Astrocyte of the spinal cord (primary cell): Measurements from ENCODE around the gene PTGER1.

Experiments
- DNase-seq: peaks from one replicate; pipeline ENCODE4 v3.0.0; 2011; ENCODE audit warnings: low read depth, low spot score
- H3K4me3 ChIP-seq: 2 replicates; pipeline ENCODE4 v1.5.1; 2011; ENCODE audit warnings: low read depth, mild to moderate bottlenecking, low read length, moderate library complexity
- in situ Hi-C: cut with HindIII; loops from 2 replicates; pipeline ENCODE4 v1.10.0; 2017; ENCODE audit warnings: low sequenced_read_pairs
- TF ChIP-seq, protein P1 (sequence below): IDR thresholded peaks from 2 replicates; pipeline ENCODE4 v1.5.1; 2012; ENCODE audit warnings: low read depth, mild to moderate bottlenecking, low read length, inconsistent platforms

The PTGER1 gene

GRCh38 chr19:14494411-14494810, 19.3 kb upstream of the PTGER1 start:
- no peak for DNase-seq
- peak overlapping the region; percentile 87 for H3K4me3 ChIP-seq
- in situ Hi-C loops, result no loop called here
- TF ChIP-seq, protein P1, sequence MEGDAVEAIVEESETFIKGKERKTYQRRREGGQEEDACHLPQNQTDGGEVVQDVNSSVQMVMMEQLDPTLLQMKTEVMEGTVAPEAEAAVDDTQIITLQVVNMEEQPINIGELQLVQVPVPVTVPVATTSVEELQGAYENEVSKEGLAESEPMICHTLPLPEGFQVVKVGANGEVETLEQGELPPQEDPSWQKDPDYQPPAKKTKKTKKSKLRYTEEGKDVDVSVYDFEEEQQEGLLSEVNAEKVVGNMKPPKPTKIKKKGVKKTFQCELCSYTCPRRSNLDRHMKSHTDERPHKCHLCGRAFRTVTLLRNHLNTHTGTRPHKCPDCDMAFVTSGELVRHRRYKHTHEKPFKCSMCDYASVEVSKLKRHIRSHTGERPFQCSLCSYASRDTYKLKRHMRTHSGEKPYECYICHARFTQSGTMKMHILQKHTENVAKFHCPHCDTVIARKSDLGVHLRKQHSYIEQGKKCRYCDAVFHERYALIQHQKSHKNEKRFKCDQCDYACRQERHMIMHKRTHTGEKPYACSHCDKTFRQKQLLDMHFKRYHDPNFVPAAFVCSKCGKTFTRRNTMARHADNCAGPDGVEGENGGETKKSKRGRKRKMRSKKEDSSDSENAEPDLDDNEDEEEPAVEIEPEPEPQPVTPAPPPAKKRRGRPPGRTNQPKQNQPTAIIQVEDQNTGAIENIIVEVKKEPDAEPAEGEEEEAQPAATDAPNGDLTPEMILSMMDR, result no peak

GRCh38 chr19:14492756-14493337, 17.7 kb upstream of the PTGER1 start:
- in situ Hi-C loops, result no loop called here
- TF ChIP-seq, protein P1, result no peak
- no peak overlapping the region for H3K4me3 ChIP-seq

DNA sequence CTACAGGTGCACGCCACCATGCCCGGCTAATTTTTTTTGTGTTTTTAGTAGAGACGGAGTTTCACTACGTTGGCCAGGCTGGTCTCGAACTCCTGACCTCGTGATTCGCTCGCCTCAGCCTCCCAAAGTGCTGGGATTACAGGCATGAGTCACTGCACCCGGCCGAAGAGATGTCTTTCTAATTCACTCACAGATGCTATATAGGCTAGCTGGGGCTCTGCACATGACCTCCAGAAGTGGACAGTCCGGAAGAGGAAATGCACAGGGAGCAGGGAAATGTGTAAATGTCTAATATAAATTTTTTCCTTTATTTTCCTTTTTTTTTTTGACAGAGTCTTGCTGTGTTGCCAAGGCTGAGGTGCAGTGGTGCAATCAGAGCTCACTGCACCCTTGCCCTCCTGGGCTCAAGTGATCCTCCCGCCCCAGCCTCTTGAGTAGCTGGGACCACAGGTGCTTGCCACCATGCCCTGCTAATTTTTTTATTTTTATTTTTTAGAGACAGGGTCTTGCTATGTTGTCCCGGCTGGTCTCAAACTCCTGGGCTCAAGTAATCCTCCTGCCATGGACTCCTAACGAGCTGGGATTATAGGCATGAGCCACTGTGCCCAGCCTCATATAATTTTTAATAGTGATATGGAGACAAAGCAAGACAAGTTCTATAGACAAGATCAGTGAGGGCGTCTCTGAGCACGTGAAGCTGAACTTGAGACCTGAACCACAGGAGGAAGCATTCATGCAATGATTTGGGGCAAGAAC, 12.4 kb upstream of the PTGER1 start:
- in situ Hi-C loops, result no loop called here
- TF ChIP-seq, protein P1, result no peak
- no peak for DNase-seq
- H3K4me3 ChIP-seq, result no peak overlapping the region

More at GRCh38 chr19:14492756-14493337, 17.7 kb upstream of the PTGER1 start:
- no peak for DNase-seq

DNA sequence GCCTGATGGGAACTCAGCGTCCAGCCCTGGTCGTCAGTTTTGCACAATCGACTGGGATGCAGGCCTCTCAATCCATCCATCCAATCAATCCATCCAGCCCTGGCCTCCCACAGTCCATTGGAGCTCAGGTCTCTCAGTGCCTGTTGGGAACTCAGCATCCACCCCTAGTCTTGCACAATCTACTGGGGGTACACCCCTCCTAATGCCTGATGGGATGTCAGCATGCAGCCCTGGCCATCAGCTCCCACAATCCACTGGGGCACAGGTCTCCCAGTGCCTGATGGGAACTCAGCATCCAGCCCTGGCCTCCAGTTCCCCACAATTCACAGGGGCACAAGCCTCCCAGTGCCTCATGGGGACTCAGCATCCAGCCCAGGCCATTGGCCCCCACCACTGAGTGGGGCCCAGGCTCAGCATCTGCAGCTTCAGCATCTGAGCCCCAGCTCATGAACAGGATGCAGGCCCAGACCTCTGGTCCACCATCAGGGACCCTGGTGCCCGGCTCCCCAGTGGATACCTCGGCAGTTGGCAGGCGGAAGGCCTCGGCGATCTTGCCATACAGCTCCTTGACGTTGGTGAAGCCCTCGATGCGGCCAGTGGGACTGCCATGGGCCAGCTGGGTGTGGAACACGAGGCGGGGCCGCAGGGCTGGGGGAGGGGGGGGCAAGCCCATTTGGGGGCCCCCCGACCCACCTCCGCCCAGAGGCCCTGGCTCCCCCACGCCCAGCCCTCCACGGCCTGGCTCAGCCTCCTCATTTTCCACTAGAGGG, 7.2 kb upstream of the PTGER1 start:
- no peak overlapping the region for H3K4me3 ChIP-seq
- in situ Hi-C loops, result no loop called here
- TF ChIP-seq, protein P1, result no peak
- no peak for DNase-seq

GRCh38 chr19:14480700-14481079, 5.5 kb upstream of the PTGER1 start:
- TF ChIP-seq, protein P1, result no peak
- DNase-seq, result peak; percentile 50
- in situ Hi-C loops, result no loop called here
- no peak overlapping the region for H3K4me3 ChIP-seq

- TF ChIP-seq, protein P1, result peak; percentile 85
- in situ Hi-C loops, result no loop called here
- no peak for DNase-seq
- H3K4me3 ChIP-seq, result no peak overlapping the region
These were observed 5.0 kb upstream of the PTGER1 start for GRCh38 chr19:14479975-14480699.
